Nephron (organoid): ENCODE results near the gene ATP1A1.
A peak's percentile ranks its signal among the peaks of the same experiment; 100 is the strongest.

Experiments used
- H3K27ac Mint-ChIP-seq, 3 experiments: 2 replicates each; pipeline ENCODE4 v1.8.0; 2020; ENCODE audit warnings: mixed read lengths in 3 of 3, mild to moderate bottlenecking in 2 of 3, moderate library complexity in 1 of 3
- H3K27me3 Mint-ChIP-seq: 2 replicates; pipeline ENCODE4 v1.8.0; 2021; ENCODE audit warnings: low read depth, mild to moderate bottlenecking, moderate library complexity, mixed read lengths
- H3K36me3 Mint-ChIP-seq: 2 replicates; pipeline ENCODE4 v1.8.0; 2020; ENCODE audit warnings: low read depth, mixed read lengths
- H3K4me1 Mint-ChIP-seq: 2 replicates; pipeline ENCODE4 v1.8.0; 2020; ENCODE audit warnings: mixed read lengths
- H3K4me3 Mint-ChIP-seq, 3 experiments: 2 replicates each; pipeline ENCODE4 v1.8.0; 2020; ENCODE audit warnings: mild to moderate bottlenecking in 3 of 3, mixed read lengths in 3 of 3, moderate library complexity in 2 of 3
- H3K9me3 Mint-ChIP-seq: 2 replicates; pipeline ENCODE4 v1.8.0; 2020; ENCODE audit warnings: mixed read lengths
- TF ChIP-seq, protein P1 (sequence below), 3 experiments: fragments of 200-600 bp; sonication (generic); IDR thresholded peaks; one replicate each; pipeline ENCODE4 v1.5.0; 2021; ENCODE audit warnings: antibody characterized with exemption in 3 of 3; ENCODE audit not compliant: unreplicated experiment in 3 of 3

The ATP1A1 gene

DNA sequence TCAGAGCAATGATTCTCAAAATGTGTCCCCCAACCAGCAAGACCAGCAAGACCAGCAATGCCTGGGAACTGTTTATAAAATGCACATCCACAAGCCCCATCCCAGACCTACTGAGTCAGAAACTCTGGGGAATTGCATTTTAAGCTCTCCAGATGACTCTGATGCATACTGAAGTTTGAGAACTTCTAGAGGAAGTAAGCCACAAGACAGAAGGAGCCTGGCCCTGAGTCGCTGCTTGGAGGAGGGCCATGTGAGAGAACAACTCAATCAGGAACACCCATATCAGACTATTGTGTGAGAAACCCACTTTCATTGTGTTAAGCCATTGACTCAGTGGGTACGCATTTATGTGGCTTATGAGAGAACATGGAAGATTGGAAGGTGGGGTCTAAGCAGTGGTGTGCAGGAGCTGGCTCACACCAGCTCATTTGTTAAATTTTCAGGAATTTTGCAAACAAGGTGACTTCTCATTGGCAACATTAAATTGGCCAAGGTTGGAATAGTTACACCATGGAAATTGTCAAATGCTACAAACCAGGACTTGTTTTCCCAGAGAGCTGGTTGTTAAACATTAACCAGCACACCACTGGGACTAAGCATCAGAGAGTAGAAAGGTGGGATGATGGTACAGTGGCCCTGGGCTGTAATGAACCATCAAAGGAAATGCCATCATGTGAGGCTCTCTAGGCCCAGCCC lies 38.9 kb downstream of the ATP1A1 start:
- no peak overlapping the region for H3K4me3 Mint-ChIP-seq
- TF ChIP-seq, protein P1, sequence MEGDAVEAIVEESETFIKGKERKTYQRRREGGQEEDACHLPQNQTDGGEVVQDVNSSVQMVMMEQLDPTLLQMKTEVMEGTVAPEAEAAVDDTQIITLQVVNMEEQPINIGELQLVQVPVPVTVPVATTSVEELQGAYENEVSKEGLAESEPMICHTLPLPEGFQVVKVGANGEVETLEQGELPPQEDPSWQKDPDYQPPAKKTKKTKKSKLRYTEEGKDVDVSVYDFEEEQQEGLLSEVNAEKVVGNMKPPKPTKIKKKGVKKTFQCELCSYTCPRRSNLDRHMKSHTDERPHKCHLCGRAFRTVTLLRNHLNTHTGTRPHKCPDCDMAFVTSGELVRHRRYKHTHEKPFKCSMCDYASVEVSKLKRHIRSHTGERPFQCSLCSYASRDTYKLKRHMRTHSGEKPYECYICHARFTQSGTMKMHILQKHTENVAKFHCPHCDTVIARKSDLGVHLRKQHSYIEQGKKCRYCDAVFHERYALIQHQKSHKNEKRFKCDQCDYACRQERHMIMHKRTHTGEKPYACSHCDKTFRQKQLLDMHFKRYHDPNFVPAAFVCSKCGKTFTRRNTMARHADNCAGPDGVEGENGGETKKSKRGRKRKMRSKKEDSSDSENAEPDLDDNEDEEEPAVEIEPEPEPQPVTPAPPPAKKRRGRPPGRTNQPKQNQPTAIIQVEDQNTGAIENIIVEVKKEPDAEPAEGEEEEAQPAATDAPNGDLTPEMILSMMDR (IDR thresholded peaks at IDR 0.05; ENCODE audit: unreplicated experiment in 3 of 3): no peak
- H3K36me3 Mint-ChIP-seq: peaks cover 13% of the 10 kb centered on the region
- no peaks in the 10 kb centered on the region for H3K27me3 Mint-ChIP-seq
- no peaks in the 10 kb centered on the region for H3K9me3 Mint-ChIP-seq
- H3K27ac Mint-ChIP-seq: peak overlapping the region in 2 of 3 experiments; percentile 8 to 75
- peaks cover 14% of the 10 kb centered on the region for H3K4me1 Mint-ChIP-seq

DNA sequence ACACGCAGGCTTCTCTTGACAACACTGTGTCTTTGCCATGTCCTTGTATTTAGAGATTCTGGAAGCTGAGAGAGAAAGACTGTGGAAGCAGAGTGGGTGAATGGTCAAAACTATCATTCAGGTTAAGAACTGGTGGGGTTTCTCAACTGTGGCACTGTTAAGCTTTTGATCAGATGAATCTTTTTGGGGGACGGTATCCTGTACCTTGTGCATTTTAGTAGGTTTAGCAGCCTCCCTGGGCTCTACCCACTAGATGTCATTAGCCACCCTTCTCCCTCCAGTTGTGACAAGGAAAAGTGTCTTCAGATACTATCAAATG lies 39.4 kb downstream of the ATP1A1 start:
- TF ChIP-seq, protein P1 (IDR thresholded peaks at IDR 0.05; ENCODE audit: unreplicated experiment in 3 of 3): no peak
- Mint-ChIP-seq H3K9me3 (no peaks in the 10 kb centered on the region), H3K36me3 (peaks cover 9% of the 10 kb centered on the region), H3K27ac (peak overlapping the region in 1 of 3 experiments; percentile 75), H3K27me3 (no peaks in the 10 kb centered on the region), H3K4me3 (no peak overlapping the region), H3K4me1 (peaks cover 16% of the 10 kb centered on the region)

DNA sequence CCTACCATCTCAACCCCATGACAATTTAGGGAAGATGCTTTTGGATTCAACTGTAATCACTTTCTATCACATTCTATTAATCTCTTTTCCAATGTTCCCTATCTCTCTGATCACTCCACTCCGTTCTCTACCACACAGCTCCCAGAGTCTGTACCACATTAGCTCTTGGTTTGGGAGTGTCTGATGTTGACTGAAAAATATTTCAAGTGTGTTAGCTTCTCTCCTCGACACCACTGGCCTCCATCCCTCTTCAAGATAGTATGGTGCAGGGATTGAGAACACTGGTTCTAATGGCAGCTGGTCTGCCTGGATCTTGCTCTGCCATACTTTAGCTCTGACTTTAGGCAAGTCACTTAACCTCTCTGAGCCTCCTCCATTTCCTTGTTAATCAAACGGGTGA lies 39.9 kb downstream of the ATP1A1 start:
- Mint-ChIP-seq H3K4me3 (no peak overlapping the region), H3K36me3 (peaks cover 4% of the 10 kb centered on the region), H3K9me3 (no peaks in the 10 kb centered on the region), H3K27me3 (no peaks in the 10 kb centered on the region), H3K27ac (peak overlapping the region in 1 of 3 experiments; percentile 75), H3K4me1 (peaks cover 20% of the 10 kb centered on the region)
- TF ChIP-seq, protein P1 (IDR thresholded peaks at IDR 0.05; ENCODE audit: unreplicated experiment in 3 of 3): no peak

DNA sequence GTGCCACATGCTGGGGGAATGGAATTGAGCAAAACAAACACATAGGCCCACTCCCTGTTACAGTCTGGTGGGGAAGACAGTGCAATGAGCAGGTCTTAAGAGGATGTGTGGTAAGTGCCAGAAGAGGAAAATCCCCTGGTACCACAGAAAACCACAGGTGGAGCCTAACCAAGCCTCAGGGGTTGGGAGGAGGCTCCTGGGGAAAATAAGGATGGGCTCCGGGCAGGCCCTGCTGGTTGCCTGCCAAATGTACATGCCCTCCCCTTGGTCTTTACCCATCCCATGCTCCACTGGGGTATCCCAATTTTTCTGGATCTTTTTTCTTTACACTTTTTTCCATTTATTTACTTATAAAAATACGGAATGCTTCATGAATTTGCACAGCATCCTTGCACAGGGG lies 40.4 kb downstream of the ATP1A1 start:
- no peak overlapping the region for H3K4me3 Mint-ChIP-seq
- H3K27me3 Mint-ChIP-seq: no peaks in the 10 kb centered on the region
- peaks cover 25% of the 10 kb centered on the region for H3K4me1 Mint-ChIP-seq
- H3K9me3 Mint-ChIP-seq: no peaks in the 10 kb centered on the region
- no peaks in the 10 kb centered on the region for H3K36me3 Mint-ChIP-seq
- H3K27ac Mint-ChIP-seq: no peak overlapping the region
- TF ChIP-seq, protein P1 (IDR thresholded peaks at IDR 0.05; ENCODE audit: unreplicated experiment in 3 of 3): no peak

DNA sequence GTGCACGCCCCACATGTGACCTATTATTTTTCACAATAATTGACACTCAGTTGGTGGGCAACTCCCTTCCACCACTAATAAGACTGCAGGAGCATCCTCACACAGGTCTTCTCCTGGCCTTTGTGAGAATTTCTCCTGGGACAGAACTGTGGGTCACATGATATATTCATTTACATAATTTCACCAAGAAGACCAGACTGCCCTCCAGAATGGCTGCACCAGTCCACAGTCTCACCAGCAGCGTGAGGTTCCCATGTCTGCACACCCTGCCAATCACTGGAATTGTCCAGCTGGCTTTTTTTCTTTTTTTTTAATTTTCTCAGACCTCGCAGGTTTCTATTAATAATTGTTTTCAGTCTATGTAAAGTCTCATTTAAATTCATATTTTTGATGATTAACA lies 41.3 kb downstream of the ATP1A1 start:
- Mint-ChIP-seq H3K4me3 (no peak overlapping the region), H3K4me1 (peaks cover 31% of the 10 kb centered on the region), H3K27me3 (no peaks in the 10 kb centered on the region), H3K9me3 (no peaks in the 10 kb centered on the region), H3K36me3 (no peaks in the 10 kb centered on the region), H3K27ac (peak overlapping the region in 1 of 3 experiments; percentile 18)
- TF ChIP-seq, protein P1 (IDR thresholded peaks at IDR 0.05; ENCODE audit: unreplicated experiment in 3 of 3): no peak

DNA sequence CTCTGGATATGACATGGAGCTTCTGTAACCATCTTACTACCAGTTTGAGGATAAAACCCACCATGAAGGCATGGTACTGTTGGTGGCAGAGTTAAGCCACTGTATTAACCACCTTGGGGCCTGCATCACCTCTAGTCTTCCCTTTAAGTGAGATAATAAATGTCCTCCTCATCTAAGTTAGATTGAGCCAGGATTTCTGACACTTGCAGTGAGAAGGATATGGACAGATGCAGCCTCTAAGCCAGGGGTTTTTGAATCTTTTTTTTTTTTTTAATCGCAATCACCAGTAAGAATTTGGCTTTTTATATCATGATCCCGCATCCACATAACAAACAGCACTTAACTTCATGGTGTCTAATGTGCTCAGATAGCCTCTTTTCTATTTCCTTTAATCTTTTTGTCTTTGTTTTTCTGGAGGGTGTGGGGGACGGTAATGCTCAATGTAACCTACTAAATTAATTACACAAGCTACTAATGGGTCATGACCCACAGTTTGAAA lies 42.2 kb downstream of the ATP1A1 start:
- Mint-ChIP-seq H3K27me3 (no peaks in the 10 kb centered on the region), H3K36me3 (no peaks in the 10 kb centered on the region), H3K4me3 (peak overlapping the region; percentile 8 to 22 (median 17)), H3K4me1 (peaks cover 31% of the 10 kb centered on the region), H3K9me3 (no peaks in the 10 kb centered on the region), H3K27ac (peak overlapping the region; percentile 28 to 65 (median 43))
- TF ChIP-seq, protein P1 (IDR thresholded peaks at IDR 0.05; ENCODE audit: unreplicated experiment in 3 of 3): no peak
